Ureter (tissue), 1 donor: ENCODE data around the gene TMEM141. TPM values are rescaled to one million over a fixed set of nuclear protein-coding genes. Genes with fewer than 3 reads are reported as not detected.

Source experiments
- DNase-seq: peaks from one replicate; pipeline ENCODE4 v3.0.0-alpha.2; 2020; ENCODE audit warnings: low spot score
- total RNA-seq: library from RNA; stranded (reverse); gene quantifications from one replicate; pipeline ENCODE4 v1.2.4, GENCODE V29; 2023
- donor health status: DM: yes; HTN: yes; CAD: no.

TMEM141 gene
- total RNA-seq = 80.8 TPM

GRCh38 chr9:136790640-136791515, at the start of gene TMEM141:
Gene TMEM141 (plus strand): TSS chr9:136791344. CDS start chr9:136791371, 27 bp downstream.
- DNase-seq = peak; percentile 100

- DNase-seq = no peak
These were observed 49.1 kb upstream of the TMEM141 start for GRCh38 chr9:136741883-136742571.

- no peak for DNase-seq
These were observed 48.4 kb upstream of the TMEM141 start, which contains the start of gene LCN10 for GRCh38 chr9:136742591-136743391. Gene LCN10 (minus strand): TSS chr9:136742940. CDS start chr9:136742903, 37 bp downstream.

- DNase-seq = no peak
These were observed 47.4 kb upstream of the TMEM141 start for GRCh38 chr9:136743639-136744211.

- no peak for DNase-seq
These were observed 46.4 kb upstream of the TMEM141 start for GRCh38 chr9:136744773-136745172.

DNA sequence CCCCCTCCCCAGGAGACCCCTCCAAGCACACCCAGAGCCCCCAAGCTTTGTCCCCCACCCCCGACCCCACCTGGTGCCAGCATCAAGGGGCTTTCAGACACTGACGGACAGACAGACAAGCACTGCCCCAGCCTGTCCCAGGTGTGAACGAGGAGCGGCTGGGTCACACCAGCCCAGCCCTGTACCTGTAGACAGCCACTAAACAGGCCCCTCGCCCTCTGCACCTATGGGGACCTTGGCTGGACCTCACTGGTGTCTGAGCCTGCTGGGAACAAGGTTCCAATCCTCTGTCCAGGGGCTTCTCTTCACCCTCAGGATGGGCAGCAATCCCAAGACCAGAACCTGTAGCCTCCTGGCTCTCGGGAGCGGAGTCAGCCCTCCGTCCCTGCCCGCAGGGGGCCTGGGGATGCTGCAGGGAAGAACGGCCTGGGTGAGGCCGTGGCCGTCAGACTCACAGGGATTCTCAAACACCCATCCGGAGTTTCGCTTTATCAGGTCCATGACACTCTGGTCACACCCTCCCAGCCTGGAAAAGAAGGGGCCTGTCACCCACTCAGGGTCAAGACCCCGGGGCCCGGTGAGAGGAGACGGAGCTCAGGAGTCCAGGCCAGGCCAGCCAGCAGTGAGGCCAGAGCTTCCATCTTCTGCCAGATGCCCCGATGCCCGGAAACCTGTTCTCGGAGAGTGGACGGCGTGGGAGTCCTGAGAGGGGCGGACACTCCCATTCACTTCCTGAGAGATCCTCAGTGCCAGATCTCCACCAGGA, 45.6 kb upstream of the TMEM141 start:
- DNase-seq = no peak

DNA sequence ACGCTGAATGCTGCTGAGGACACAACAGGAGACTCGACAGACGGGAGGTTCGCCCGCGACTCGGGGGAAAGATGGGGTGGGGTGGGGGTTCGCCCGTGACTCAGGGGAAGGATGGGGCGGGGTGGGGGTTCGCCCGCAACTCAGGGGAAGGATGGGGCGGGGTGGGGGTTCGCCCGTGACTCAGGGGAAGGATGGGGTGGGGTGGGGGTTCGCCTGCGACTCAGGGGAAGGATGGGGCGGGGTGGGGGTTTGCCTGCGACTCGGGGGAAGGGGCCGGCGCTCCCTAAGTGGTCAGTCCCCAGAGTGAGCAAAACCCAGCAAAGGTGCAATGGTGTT, 45.0 kb upstream of the TMEM141 start:
- no peak for DNase-seq

DNA sequence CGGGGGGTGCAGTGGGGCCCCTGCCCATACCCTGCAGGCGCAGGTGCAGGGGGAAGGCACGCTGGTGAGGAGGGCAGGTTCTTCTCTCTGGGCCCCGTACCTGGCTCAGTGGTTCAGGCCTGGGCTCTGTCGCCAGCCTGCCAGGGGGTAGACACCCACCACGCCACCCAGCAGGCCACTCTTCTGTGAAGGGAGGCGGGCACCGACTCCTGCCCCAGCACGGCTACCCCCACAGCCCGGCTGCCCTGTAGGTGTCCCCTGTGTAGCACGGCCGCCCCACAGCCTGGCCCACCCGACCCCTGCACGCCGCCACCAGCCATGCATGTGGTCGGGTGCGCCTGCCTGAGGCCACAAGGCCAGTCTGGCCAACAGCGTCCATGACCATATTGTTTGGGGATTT, 44.5 kb upstream of the TMEM141 start:
- DNase-seq = no peak

DNA sequence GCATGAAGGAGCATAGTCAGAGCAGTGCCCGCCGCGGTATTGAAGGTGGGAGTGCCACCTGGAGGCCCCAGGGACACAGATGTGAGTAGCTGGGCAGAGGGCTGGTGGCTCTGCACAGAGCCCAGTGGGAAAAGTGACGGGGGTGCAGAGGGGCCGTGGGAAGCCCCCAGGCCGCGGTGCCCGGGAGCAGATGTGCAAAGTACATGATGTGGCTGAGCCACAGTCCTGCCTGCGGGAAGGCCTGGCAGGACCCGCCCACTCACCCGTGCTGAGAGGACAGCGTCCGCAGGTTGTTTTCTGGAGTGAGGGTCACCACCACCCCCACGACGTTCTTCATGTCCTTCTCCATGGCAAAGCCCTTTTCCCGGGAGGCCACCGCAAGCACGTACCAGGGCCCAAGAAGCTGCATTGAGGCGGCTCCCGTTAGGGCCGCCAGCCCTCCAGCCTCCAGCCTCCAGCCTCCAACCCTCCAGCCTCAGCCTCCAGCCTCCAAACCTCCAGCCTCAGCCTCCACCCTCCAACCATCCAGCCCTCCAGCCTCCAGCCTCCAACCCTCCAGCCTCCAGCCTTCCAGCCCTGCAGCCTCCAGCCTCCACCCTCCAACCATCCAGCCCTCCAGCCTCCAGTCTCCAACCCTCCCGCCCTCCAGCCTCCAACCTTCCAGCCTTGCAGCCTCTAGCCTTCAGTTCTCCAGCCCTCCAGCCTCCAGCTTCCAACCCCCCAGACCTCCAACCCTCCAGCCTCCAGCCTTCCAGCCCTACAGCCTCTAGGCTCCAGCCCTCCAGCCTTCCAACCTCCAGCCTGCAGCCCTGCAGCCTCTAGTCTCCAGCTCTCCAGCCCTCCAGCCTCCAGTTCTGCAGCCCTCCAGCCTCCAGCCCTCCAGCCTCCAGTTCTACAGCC, 43.7 kb upstream of the TMEM141 start:
- no peak for DNase-seq

DNA sequence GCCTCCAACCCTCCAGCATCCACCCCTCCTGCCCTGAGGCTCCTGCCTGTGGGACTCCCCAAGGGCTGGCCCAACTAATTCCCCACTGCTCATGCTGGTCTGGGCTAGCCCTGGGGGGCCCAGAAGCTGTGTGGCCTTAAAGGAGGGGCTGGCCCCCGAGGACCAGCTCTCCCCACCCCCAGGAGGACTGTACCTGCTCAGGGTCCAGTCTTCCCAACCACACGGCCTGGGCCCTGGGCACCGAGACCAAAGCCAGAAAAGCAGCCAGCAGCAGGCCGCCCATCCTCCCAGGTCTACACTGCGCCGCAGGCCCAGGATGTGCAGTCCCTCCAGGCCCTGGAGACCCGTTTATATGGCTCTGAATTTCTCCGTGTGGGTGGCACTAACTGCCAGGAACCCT, 42.9 kb upstream of the TMEM141 start, which contains the start of gene LCN6:
LCN6 (minus strand) TSS at position 325 of the 400 bp plus-strand sequence; CDS start at position 283, 42 bp downstream.
- DNase-seq = no peak

DNA sequence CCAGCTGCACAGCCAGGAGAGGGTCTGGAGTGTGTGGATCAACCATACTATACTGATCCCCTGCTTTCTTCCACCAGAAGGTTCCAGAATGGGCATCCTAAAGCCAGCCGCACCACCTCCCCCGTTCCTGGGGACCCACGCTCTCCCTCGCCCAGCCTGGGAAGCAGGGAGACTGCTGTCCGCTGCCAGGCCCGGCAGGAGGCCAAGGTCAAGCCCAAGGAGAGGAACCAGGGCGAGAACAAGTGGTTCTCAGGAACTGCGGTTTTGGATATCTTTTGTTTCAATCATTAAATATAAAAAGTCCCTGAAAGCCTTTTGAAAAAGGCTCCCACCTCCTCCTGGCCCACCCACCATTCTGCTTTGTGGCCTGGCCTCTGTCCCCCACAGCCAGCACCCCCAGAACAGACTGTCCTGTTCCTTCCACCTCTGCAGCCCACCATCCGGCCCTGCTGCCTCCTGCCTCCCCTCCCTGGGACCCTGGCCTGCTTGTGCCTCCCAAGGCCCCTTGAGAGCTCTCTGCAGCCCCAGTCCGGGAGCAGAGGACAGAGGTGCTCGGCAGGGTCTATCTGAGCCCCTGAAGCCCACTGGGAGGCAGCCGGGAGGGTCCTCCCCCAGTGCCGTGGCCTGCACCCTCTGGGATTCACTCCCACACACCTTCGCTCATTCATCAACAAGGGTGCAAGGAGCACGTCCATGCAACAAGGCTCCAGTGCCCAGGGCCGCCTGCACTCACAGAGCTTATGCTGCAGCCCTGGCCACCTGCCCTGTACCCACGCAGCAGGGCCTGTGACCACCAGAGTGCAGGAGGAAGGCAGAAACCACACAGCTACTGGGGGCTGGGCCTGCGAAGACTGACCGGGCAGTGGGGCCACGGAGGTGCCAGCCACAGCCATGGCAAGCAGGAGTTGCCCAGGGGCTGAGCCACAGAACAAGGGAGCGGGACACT, 42.2 kb upstream of the TMEM141 start:
- no peak for DNase-seq

DNA sequence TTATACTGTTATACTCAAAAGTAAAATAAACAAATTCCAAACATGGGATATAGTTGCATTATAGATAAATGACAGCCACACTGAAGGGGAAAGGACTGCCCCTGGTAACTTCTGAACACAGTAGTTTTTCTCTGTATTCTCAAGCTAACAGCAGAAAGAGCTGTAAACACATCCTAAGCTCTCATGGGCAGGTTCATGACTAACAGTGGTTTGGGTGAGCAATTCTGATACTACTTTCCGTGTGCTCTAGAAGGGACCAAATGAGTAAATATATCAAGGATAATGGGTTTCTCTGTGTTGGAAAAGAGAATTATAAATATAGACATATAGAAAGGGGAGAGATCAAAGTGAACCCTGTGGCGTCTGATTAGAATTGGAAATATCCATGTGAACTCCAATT, 40.6 kb upstream of the TMEM141 start:
- DNase-seq = no peak

GRCh38 chr9:136751244-136751643, 39.9 kb upstream of the TMEM141 start:
- no peak for DNase-seq

DNA sequence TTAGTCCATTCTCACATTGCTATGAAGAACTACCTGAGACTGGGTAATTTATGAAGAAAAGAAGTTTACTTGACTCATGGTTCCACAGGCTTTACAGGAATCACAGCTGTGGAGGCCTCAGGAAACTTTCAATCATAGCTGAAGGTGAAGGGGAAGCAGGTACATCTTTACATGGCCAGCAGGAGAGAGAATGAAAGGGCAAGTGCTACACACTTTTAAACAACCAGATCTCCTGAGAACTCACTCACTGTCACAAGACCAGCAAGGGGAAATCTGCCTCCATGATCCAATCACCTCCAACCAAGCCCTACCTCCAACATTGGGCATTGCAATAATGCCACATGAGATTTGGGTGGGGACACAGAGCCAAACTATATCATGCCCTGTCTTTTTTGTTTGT, 39.3 kb upstream of the TMEM141 start:
- no peak for DNase-seq

- DNase-seq = no peak
These were observed 37.6 kb upstream of the TMEM141 start for GRCh38 chr9:136753371-136754058.

- no peak for DNase-seq
These were observed 37.0 kb upstream of the TMEM141 start for GRCh38 chr9:136754059-136754572.

DNA sequence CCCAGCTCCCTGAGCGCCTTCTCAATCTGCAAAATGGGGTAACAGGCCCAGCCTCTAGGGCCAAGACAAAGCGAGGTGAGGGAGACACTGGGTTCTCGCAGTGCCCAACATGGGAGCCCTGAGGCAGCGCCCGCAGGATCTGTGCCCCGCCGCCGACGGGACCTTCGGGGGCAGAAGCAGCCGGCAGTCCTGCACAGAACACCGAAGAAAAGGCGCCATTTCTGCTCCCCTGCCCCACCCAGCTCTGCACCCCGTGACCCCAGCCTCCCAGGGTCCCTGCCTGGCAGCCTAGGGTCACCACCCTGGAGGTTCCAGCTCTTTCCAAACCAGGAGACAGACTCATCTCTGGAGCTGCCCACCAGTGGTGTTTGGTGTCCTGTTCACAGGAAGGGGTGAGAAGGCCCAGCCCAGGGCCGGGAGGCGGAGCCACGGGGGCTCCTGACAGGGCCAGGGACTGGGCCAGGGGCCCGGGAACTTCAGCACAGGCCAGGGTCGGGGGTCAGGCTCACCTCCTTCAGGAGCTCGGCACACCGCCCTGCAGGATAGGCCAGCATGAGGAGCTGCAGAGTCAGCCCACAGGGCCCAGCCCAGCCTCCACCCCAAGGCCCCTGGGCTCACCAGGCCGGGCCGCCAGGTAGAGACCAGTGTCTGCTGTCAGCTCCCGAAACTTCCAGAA, 36.4 kb upstream of the TMEM141 start:
- no peak for DNase-seq
